Sigmoid colon (tissue), 4 donors: ENCODE results near the gene IFNG.

Experiments
- EP300 ChIP-seq, 4 donors: sonication (generic); formaldehyde crosslinking; IDR thresholded peaks; one replicate each; pipeline ENCODE4 v1.6.1; 2017; ENCODE audit warnings: antibody characterized with exemption in 4 of 4
- POLR2A ChIP-seq, 2 donors: fragments of 450-650 bp; IDR thresholded peaks; one replicate each; pipeline ENCODE4 v1.6.1; 2016; ENCODE audit warnings: antibody characterized with exemption in 2 of 2, mild to moderate bottlenecking in 2 of 2, moderate library complexity in 2 of 2
- POLR2AphosphoS5 ChIP-seq, 4 donors: sonication (generic); formaldehyde crosslinking; IDR thresholded peaks; one replicate each; pipeline ENCODE4 v1.6.1; 2017; ENCODE audit warnings: antibody characterized with exemption in 4 of 4
- TF ChIP-seq, protein P1 (sequence below), 4 experiments: fragments of 450-650 bp in 3 of 4; fragments of 200-600 bp in 1 of 4; IDR thresholded peaks; one replicate each; pipeline ENCODE4 v1.5.1; 2016 to 2019; ENCODE audit warnings: antibody characterized with exemption in 4 of 4, mild to moderate bottlenecking in 3 of 4, moderate library complexity in 2 of 4

DNA sequence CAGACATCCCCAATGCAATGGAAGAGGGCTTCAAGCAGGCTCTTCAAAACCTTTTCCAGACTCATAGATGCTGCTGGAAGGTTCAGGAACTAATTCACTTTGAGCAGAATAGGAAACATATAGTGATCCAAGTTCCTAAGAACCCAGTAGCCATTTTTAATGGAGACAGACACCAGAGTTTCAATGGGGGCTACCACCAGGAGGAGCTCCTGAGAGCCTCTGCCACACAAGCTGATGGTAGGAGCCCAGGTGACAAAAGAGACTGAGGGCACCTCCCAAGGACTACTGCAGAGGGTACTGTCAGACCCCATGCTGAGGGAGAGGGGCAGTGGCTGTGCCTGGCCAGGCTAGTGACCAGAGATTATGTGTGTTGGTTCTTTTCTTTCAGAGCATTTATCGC is 45.9 kb downstream of the IFNG start:
- TF ChIP-seq, protein P1, sequence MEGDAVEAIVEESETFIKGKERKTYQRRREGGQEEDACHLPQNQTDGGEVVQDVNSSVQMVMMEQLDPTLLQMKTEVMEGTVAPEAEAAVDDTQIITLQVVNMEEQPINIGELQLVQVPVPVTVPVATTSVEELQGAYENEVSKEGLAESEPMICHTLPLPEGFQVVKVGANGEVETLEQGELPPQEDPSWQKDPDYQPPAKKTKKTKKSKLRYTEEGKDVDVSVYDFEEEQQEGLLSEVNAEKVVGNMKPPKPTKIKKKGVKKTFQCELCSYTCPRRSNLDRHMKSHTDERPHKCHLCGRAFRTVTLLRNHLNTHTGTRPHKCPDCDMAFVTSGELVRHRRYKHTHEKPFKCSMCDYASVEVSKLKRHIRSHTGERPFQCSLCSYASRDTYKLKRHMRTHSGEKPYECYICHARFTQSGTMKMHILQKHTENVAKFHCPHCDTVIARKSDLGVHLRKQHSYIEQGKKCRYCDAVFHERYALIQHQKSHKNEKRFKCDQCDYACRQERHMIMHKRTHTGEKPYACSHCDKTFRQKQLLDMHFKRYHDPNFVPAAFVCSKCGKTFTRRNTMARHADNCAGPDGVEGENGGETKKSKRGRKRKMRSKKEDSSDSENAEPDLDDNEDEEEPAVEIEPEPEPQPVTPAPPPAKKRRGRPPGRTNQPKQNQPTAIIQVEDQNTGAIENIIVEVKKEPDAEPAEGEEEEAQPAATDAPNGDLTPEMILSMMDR (IDR thresholded peaks at IDR 0.05): no peak
- TF ChIP-seq POLR2A (IDR thresholded peaks at IDR 0.05) (no peak), POLR2AphosphoS5 (IDR thresholded peaks at IDR 0.05) (no peak), EP300 (IDR thresholded peaks at IDR 0.05) (no peak)
